Left lung (tissue), 10 donors: ENCODE data around the gene PIGB. TPM values are rescaled to one million over a fixed set of nuclear protein-coding genes. Genes with fewer than 3 reads are reported as not detected.

Experiments
- ATAC-seq: fragments of 200-7000 bp; cut with Tn5 transposase; one replicate; pipeline ENCODE4 v1.9.1; 2020; ENCODE audit warnings: moderate library complexity
- DNase-seq, 4 donors: peaks; one replicate each; pipeline ENCODE4 v3.0.0-alpha.2; 2013 to 2020
- H3K27ac ChIP-seq, 2 donors: fragments of 200-600 bp; sonication (generic) in 1 of 2; one replicate each; pipeline versions ENCODE4 v1.5.0 to v1.8.0; 2020 to 2021
- H3K27me3 ChIP-seq, 2 donors: fragments of 200-600 bp; sonication (generic) in 1 of 2; one replicate each; pipeline versions ENCODE4 v1.5.0 to v1.8.0; 2020 to 2021
- H3K36me3 ChIP-seq, 2 donors: fragments of 200-600 bp; sonication (generic) in 1 of 2; one replicate each; pipeline versions ENCODE4 v1.5.0 to v1.8.0; 2020 to 2021
- H3K4me1 ChIP-seq, 2 donors: fragments of 200-600 bp; one replicate each; pipeline ENCODE4 v1.8.0; 2021
- H3K4me3 ChIP-seq, 2 donors: fragments of 200-600 bp; sonication (generic) in 1 of 2; one replicate each; pipeline versions ENCODE4 v1.5.0 to v1.8.0; 2020 to 2021; ENCODE audit warnings: mild to moderate bottlenecking in 1 of 2
- H3K9me3 ChIP-seq, 2 donors: fragments of 200-600 bp; sonication (generic) in 1 of 2; one replicate each; pipeline versions ENCODE4 v1.5.0 to v1.8.0; 2020 to 2021
- CTCF ChIP-seq, 2 donors: fragments of 200-600 bp; sonication (generic) in 1 of 2; IDR thresholded peaks; one replicate each; pipeline versions ENCODE4 v1.5.0 to v1.8.0; 2021; ENCODE audit warnings: antibody characterized with exemption in 2 of 2
- intact Hi-C, 2 donors: fragments of 100-400 bp; cut with DNase I; formaldehyde crosslinking; loops; one replicate each; pipeline versions ENCODE4 v1.11.2 to v1.14.2; 2022
- polyA plus RNA-seq, 6 donors: library from polyadenylated mRNA; unstranded; fragments of 120-200 nt; gene quantifications; one replicate each; pipeline ENCODE4 v1.2.1, GENCODE V29; 2013; ENCODE audit not compliant: insufficient read length in 6 of 6
- total RNA-seq, 2 donors: library from RNA; stranded (reverse); fragmentation: NEBNext Ultra II Directional; extraction: Animal tissue kit (Norgen Biotek cat#: 25700); gene quantifications; one replicate each; pipeline ENCODE4 v1.2.1, GENCODE V29; 2021
- donor health status: DM: no; HTN: yes; CAD: no.
- donor health status: DM: no; HTN: no; CAD: no.

Gene PIGB
- total and polyA plus RNA-seq, 8 donors, result 13.6 to 25.3 (median 19.8) TPM

DNA sequence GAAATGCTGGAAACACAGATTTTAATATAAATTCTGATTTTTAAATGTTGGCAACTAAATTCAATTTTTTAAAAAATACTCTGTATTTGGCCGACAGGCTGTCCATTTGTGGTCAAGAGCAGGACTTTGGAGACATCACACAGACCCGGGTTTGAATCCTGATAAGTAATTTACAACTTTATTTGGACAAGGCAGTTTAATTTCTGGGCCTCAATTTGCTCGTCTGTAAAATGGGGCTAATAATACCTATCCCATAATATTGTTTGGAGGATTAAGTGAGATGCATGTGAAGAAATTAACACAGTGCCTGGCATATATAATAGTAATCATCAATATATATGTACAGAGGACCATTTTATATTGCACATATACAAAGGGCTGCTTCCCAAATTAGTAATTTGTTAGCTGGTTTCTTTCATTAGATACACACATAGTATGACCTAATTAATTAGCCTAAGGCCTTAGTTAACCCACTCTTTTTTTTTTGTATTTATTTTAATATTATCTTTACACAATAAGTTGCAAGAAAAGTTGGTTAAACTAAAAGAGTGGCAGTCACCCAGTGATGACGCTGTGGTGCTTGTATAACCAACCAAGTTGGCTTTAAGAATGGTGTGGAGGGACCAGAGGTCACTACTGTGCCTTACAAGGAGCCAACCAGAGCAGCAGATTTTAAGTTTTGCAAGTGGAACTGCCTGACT, 665 bp downstream of the PIGB start:
- peak in 1 of 4 donors; percentile 24 for DNase-seq
- Histone ChIP-seq H3K9me3 (no peaks in the 10 kb centered on the region), H3K27ac (peak overlapping the region; percentile 91 to 96), H3K36me3 (no peaks in the 10 kb centered on the region), H3K27me3 (no peaks in the 10 kb centered on the region), H3K4me3 (peak overlapping the region; percentile 73 to 79), H3K4me1 (peaks cover 16 to 71% of the 10 kb centered on the region in 2 donors)
- intact Hi-C loops, result no loop called here
- ATAC-seq, result peak; percentile 67
- no peak for TF ChIP-seq CTCF (IDR thresholded peaks at IDR 0.05)

- ATAC-seq, result peak; percentile 7
- intact Hi-C loops, result no loop called here
- H3K4me1 ChIP-seq, result peaks cover 16 to 70% of the 10 kb centered on the region in 2 donors
- H3K36me3 ChIP-seq, result no peaks in the 10 kb centered on the region
- H3K4me3 ChIP-seq, result peak overlapping the region in 1 of 2 donors; percentile 73
- no peak for TF ChIP-seq CTCF (IDR thresholded peaks at IDR 0.05)
- H3K27me3 ChIP-seq, result no peaks in the 10 kb centered on the region
- H3K27ac ChIP-seq, result peak overlapping the region; percentile 91 to 96
- DNase-seq, result no peak
- H3K9me3 ChIP-seq, result no peaks in the 10 kb centered on the region
These were observed 1.2 kb downstream of the PIGB start for GRCh38 chr15:55320238-55320550.

DNA sequence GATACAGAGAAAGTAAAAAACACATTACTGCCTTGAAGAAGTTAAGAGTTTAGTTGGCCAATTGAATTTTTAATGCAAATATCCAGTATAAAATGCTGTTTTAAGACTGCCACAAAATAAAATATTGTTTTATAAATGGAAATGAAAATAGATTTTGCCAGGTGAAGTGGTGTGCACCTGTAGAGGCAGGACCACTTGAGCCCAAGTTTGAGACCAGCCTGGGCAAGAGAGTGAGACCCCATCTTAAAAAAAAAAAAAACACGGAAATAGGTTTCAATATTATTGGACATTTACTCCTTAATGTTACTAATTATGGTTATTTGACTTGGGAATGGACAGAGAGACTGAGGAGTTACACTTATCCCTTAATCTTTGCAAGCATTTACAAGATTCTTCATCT, 1.9 kb downstream of the PIGB start:
- no peak overlapping the region for H3K4me3 ChIP-seq
- H3K36me3 ChIP-seq, result peaks cover 0 to 5% of the 10 kb centered on the region in 2 donors
- DNase-seq (no peak), ATAC-seq (no peak)
- H3K27me3 ChIP-seq, result no peaks in the 10 kb centered on the region
- peaks cover 16 to 66% of the 10 kb centered on the region in 2 donors for H3K4me1 ChIP-seq
- H3K9me3 ChIP-seq, result no peaks in the 10 kb centered on the region
- TF ChIP-seq CTCF (IDR thresholded peaks at IDR 0.05), result no peak
- intact Hi-C loops, result no loop called here
- H3K27ac ChIP-seq, result no peak overlapping the region

GRCh38 chr15:55322467-55322866, 3.4 kb downstream of the PIGB start:
- TF ChIP-seq CTCF (IDR thresholded peaks at IDR 0.05), result no peak
- H3K4me1 ChIP-seq, result peaks cover 8 to 56% of the 10 kb centered on the region in 2 donors
- intact Hi-C loops, result no loop called here
- peak overlapping the region in 1 of 2 donors; percentile 67 for H3K27ac ChIP-seq
- peaks cover 0 to 5% of the 10 kb centered on the region in 2 donors for H3K36me3 ChIP-seq
- H3K4me3 ChIP-seq, result no peak overlapping the region
- H3K9me3 ChIP-seq, result no peaks in the 10 kb centered on the region
- no peaks in the 10 kb centered on the region for H3K27me3 ChIP-seq
- DNase-seq, result no peak
- no peak for ATAC-seq

- Histone ChIP-seq H3K4me3 (no peak overlapping the region), H3K27me3 (no peaks in the 10 kb centered on the region), H3K27ac (peak overlapping the region in 1 of 2 donors; percentile 25), H3K4me1 (peaks cover 0 to 20% of the 10 kb centered on the region in 2 donors), H3K36me3 (peaks cover 0 to 45% of the 10 kb centered on the region in 2 donors), H3K9me3 (no peaks in the 10 kb centered on the region)
- DNase-seq (no peak), ATAC-seq (no peak)
- intact Hi-C loops, result no loop called here
- no peak for TF ChIP-seq CTCF (IDR thresholded peaks at IDR 0.05)
These were observed 8.4 kb downstream of the PIGB start for GRCh38 chr15:55327387-55327786.
